Spleen (tissue), 11 donors: ENCODE data around the gene CD36. TPM values are rescaled to one million over a fixed set of nuclear protein-coding genes. Genes with fewer than 3 reads are reported as not detected.

ENCODE experiments used
- DNase-seq: peaks from one replicate; pipeline ENCODE4 v3.0.0-alpha.2; 2020
- H3K27ac ChIP-seq, 8 donors: fragments of 200-600 bp; sonication (generic) in 7 of 8; 1 replicate in 4 of 8; 2 replicates in 4 of 8; pipeline versions ENCODE4 v1.5.0 to v1.8.0; 2016 to 2021; ENCODE audit warnings: inconsistent platforms in 4 of 8, mild to moderate bottlenecking in 4 of 8, moderate library complexity in 1 of 8
- H3K27me3 ChIP-seq, 7 donors: fragments of 200-600 bp; sonication (generic) in 6 of 7; replicated peaks in 1 of 7; 1 replicate in 4 of 7; 2 replicates in 3 of 7; pipeline versions ENCODE4 v1.5.0 to v1.8.0; 2016 to 2021; ENCODE audit warnings: inconsistent platforms in 3 of 7, mild to moderate bottlenecking in 1 of 7
- H3K36me3 ChIP-seq, 6 donors: fragments of 200-600 bp; sonication (generic) in 5 of 6; 1 replicate in 4 of 6; 2 replicates in 2 of 6; pipeline versions ENCODE4 v1.5.0 to v1.8.0; 2016 to 2021; ENCODE audit warnings: inconsistent platforms in 2 of 6
- H3K4me1 ChIP-seq, 6 donors: fragments of 200-600 bp; sonication (generic) in 5 of 6; 1 replicate in 3 of 6; 2 replicates in 3 of 6; pipeline versions ENCODE4 v1.5.0 to v1.8.0; 2016 to 2021; ENCODE audit warnings: inconsistent platforms in 3 of 6
- H3K4me3 ChIP-seq, 8 donors: fragments of 200-600 bp; sonication (generic) in 7 of 8; 1 replicate in 4 of 8; 2 replicates in 4 of 8; pipeline versions ENCODE4 v1.5.0 to v1.8.0; 2016 to 2021; ENCODE audit warnings: inconsistent platforms in 4 of 8, mild to moderate bottlenecking in 4 of 8, moderate library complexity in 2 of 8
- H3K9me3 ChIP-seq, 8 donors: fragments of 200-600 bp; sonication (generic) in 7 of 8; 1 replicate in 4 of 8; 2 replicates in 4 of 8; pipeline versions ENCODE4 v1.5.0 to v1.8.0; 2016 to 2021; ENCODE audit warnings: inconsistent platforms in 4 of 8
- POLR2A ChIP-seq, 3 donors: fragments of 450-650 bp; IDR thresholded peaks; one replicate each; pipeline ENCODE4 v1.5.1; 2017; ENCODE audit warnings: antibody characterized with exemption in 3 of 3, mild to moderate bottlenecking in 1 of 3
- POLR2AphosphoS5 ChIP-seq, 3 donors: sonication (generic); formaldehyde crosslinking; IDR thresholded peaks; one replicate each; pipeline ENCODE4 v1.5.1; 2017; ENCODE audit warnings: antibody characterized with exemption in 3 of 3
- WGBS, 5 donors: extraction: QIAGEN DNeasy Blood & Tissue Kit in 3 of 5; methylation state at CpG; one replicate each; pipeline versions ENCODE4 v1.1.5 to v1.1.7; 2013 to 2018; 5-methylcytosine and 5-hydroxymethylcytosine counted together
- intact Hi-C: fragments of 100-400 bp; cut with DNase I; formaldehyde crosslinking; loops from one replicate; pipeline ENCODE4 v1.15.0; 2023; ENCODE audit warnings: low total_unique reads
- polyA plus RNA-seq, 3 donors: library from polyadenylated mRNA; stranded (reverse); fragments of 200-250 nt; gene quantifications; one replicate each; pipeline ENCODE4 v1.2.1, GENCODE V29; 2013
- total RNA-seq, 7 donors: library from RNA; depleted of rRNA in 3 of 7; stranded (reverse); fragments of >200 nt in 3 of 7; fragmentation: NEBNext Ultra II Directional in 4 of 7; extraction: Animal tissue kit (Norgen Biotek cat#: 25700) in 4 of 7; gene quantifications; one replicate each; pipeline versions ENCODE4 v1.1.0 to v1.2.1, GENCODE V29; 2016 to 2021
- TF ChIP-seq, protein P1 (sequence below), 11 experiments: fragments of 200-600 bp in 7 of 11; fragments of 450-650 bp in 4 of 11; sonication (generic) in 4 of 11; IDR thresholded peaks in 8 of 11; conservative IDR thresholded peaks in 3 of 11; 1 replicate in 7 of 11; 2 replicates in 4 of 11; pipeline versions ENCODE4 v1.4.0 to v1.8.0; 2016 to 2021; ENCODE audit warnings: antibody characterized with exemption in 11 of 11, inconsistent platforms in 4 of 11, mild to moderate bottlenecking in 1 of 11
- donor health status: healthy with polysubstance abuse.
- donor health status: DM: no; HTN: no; CAD: no; lungs with moderate emphysema.
- donor health status: DM: no; HTN: no; CAD: no.
- donor health status: Bipolar disorder and iron deficiency.
- donor health status: healthy.
- donor health status: DM: no; HTN: no; CAD: no.
- donor health status: DM: yes; HTN: yes; CAD: no.

Gene CD36
- total and polyA plus RNA-seq, 10 donors: 35.7 to 1,075 (median 595) TPM

DNA sequence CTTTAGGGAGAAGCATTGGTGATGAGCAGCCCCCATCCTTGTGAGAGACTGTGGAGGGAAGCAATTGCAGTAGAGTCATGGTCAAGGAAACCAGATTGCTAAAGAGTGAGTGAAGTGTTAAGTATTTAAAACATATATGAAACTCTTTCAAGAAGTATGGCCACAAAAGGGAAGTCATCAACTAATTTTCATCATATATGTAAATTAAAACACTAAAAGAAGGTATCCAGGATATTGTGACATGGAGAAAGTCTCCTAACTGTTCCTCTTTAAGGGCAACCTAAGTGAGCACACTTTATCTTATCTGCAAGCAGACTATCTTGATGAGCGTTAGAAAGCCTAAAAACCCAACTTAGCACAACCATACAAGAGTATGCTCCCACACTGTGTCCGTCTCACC is 69.7 kb downstream of the CD36 start:
- 36 to 88% (median 67%) methylated on average over 2 of the region's 2 CpGs for WGBS, 5 donors
- Histone ChIP-seq H3K9me3 (no peaks in the 10 kb centered on the region), H3K4me3 (no peak overlapping the region), H3K27ac (peak overlapping the region in 5 of 8 donors; percentile 39 to 73 (median 68)), H3K4me1 (peaks cover 0 to 14% (median 0%) of the 10 kb centered on the region in 6 donors), H3K36me3 (no peaks in the 10 kb centered on the region), H3K27me3 (no peaks in the 10 kb centered on the region)
- no peak for DNase-seq
- TF ChIP-seq POLR2AphosphoS5 (IDR thresholded peaks at IDR 0.05): no peak
- no peak for TF ChIP-seq POLR2A (IDR thresholded peaks at IDR 0.05)
- TF ChIP-seq, protein P1, sequence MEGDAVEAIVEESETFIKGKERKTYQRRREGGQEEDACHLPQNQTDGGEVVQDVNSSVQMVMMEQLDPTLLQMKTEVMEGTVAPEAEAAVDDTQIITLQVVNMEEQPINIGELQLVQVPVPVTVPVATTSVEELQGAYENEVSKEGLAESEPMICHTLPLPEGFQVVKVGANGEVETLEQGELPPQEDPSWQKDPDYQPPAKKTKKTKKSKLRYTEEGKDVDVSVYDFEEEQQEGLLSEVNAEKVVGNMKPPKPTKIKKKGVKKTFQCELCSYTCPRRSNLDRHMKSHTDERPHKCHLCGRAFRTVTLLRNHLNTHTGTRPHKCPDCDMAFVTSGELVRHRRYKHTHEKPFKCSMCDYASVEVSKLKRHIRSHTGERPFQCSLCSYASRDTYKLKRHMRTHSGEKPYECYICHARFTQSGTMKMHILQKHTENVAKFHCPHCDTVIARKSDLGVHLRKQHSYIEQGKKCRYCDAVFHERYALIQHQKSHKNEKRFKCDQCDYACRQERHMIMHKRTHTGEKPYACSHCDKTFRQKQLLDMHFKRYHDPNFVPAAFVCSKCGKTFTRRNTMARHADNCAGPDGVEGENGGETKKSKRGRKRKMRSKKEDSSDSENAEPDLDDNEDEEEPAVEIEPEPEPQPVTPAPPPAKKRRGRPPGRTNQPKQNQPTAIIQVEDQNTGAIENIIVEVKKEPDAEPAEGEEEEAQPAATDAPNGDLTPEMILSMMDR (IDR thresholded peaks at IDR 0.05 in 8 of 11, conservative IDR thresholded peaks at IDR 0.05 in 3 of 11): no peak
- intact Hi-C loops: no loop called here

DNA sequence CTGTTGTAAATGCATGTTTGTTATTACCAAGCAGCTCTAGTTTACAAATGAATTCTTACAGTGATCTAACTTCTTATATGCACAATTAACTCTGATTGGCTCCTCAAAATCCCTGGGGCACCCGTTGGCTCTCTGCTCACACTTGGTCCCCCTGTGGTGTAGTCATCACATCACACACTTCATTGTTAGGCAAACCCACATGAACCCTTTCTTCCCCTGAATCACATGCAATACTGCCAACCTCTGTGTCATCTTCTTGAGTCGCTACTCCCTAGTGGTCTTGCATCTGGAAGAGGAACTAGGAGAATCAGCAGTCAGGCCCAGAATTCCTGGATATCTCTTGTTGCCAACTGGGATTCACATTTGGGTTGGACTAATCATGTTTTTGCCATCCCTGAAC is 73.1 kb downstream of the CD36 start:
- intact Hi-C loops: no loop called here
- Histone ChIP-seq H3K4me1 (peaks cover 0 to 14% (median 0%) of the 10 kb centered on the region in 6 donors), H3K27ac (no peak overlapping the region), H3K27me3 (no peaks in the 10 kb centered on the region), H3K9me3 (no peaks in the 10 kb centered on the region), H3K4me3 (no peak overlapping the region), H3K36me3 (no peaks in the 10 kb centered on the region)
- no peak for TF ChIP-seq POLR2A (IDR thresholded peaks at IDR 0.05)
- TF ChIP-seq, protein P1 (IDR thresholded peaks at IDR 0.05 in 8 of 11, conservative IDR thresholded peaks at IDR 0.05 in 3 of 11): no peak
- no peak for TF ChIP-seq POLR2AphosphoS5 (IDR thresholded peaks at IDR 0.05)
- DNase-seq: no peak
- WGBS, 5 donors: 66 to 87% (median 68%) methylated on average over 2 of the region's 2 CpGs

DNA sequence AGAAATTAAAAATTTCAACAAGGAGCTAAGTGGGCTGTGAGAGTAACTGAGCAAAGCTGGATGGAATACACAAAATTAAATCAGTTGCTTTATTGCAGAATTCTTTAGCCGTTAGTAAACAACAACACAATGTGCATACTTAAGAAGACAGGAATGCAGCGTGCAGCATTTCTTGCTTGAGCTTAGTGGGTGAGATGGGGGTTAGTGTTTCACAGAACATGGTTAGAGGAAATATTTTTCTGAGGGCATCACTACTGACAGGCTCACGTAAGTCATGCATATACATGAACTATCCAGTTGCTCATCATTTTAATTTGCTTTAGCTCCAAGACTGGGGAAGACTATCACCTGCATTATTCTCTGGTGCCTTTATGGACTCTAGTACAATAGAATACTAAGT is 80.8 kb downstream of the CD36 start:
- DNase-seq: no peak
- Histone ChIP-seq H3K27me3 (no peaks in the 10 kb centered on the region), H3K9me3 (peaks cover 0 to 4% (median 0%) of the 10 kb centered on the region in 8 donors), H3K4me1 (peaks cover 0 to 19% (median 7%) of the 10 kb centered on the region in 6 donors), H3K4me3 (no peak overlapping the region), H3K36me3 (no peaks in the 10 kb centered on the region), H3K27ac (no peak overlapping the region)
- no peak for TF ChIP-seq POLR2AphosphoS5 (IDR thresholded peaks at IDR 0.05)
- no peak for TF ChIP-seq POLR2A (IDR thresholded peaks at IDR 0.05)
- TF ChIP-seq, protein P1 (IDR thresholded peaks at IDR 0.05 in 8 of 11, conservative IDR thresholded peaks at IDR 0.05 in 3 of 11): no peak
- intact Hi-C loops: no loop called here
- 67 to 90% (median 89%) methylated on average over 3 of the region's 3 CpGs for WGBS, 5 donors

DNA sequence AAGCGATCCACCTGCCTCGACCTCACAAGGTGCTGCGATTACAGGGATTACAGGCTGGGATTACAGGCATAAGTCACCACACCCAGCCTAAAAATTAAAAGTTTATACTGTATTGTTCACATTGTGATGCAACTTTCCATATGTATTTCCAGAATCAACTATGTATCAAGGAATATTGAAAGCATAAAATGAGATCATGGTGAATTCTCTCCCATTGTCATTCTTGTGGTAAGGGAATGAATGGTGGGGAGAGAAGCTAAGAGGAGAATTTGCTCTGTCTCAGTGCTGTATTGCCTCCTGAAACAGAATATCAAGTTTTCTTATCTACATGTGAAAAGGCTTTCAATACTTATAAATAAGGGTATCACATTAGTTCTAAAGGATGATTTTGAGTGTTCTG is 81.7 kb downstream of the CD36 start:
- H3K27me3 ChIP-seq: no peaks in the 10 kb centered on the region
- H3K4me1 ChIP-seq: peaks cover 0 to 19% (median 7%) of the 10 kb centered on the region in 6 donors
- H3K27ac ChIP-seq: no peak overlapping the region
- no peak for DNase-seq
- H3K4me3 ChIP-seq: no peak overlapping the region
- no peaks in the 10 kb centered on the region for H3K36me3 ChIP-seq
- no peak for TF ChIP-seq POLR2AphosphoS5 (IDR thresholded peaks at IDR 0.05)
- TF ChIP-seq, protein P1 (IDR thresholded peaks at IDR 0.05 in 8 of 11, conservative IDR thresholded peaks at IDR 0.05 in 3 of 11): no peak
- no peak for TF ChIP-seq POLR2A (IDR thresholded peaks at IDR 0.05)
- 87 to 97% (median 96%) methylated on average over 3 of the region's 3 CpGs for WGBS, 5 donors
- intact Hi-C loops: no loop called here
- peaks cover 0 to 4% (median 0%) of the 10 kb centered on the region in 8 donors for H3K9me3 ChIP-seq
